HG02981 (cell line): ENCODE results near the gene KRT15.
A peak's percentile ranks its signal among the peaks of the same experiment; 100 is the strongest.

Experiments used
- ATAC-seq: cut with Tn5 transposase; IDR thresholded peaks from one replicate; pipeline ENCODE4 v1.9.1; 2021; ENCODE audit warnings: mild to moderate bottlenecking, moderate library complexity; ENCODE audit not compliant: unreplicated experiment

The KRT15 gene

DNA sequence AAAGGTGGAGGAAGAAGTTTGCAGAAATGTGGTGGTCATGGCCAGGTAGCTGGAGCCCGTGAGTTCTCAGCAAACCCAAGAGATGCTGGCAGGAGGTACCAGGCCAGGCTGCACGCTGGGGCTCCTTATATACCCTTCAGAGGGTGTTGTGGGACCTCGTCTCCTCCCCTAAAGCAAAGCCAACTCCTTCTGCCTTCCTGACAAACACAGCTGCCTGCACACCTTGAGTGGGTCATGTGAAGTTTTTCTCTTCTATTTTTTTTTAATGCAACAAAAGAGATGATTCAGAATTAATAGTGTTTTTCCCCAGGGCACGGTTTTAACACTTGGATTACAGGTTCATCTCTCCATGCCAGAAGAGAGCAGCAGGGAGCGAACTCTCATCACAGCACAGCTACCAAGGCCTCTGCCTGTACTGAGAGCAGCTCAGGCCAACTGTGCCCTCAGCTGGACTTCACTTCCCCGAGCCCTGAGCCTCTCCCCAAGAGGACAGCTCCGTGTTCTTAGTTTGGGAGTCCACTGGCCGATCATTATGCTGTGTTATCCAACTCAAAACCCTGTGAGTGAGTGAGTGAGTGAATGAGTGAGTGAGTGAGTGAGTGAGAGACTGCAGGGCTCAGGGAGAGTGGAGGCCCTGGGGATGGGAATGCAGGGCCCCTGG lies at the start of gene KRT15:
KRT15 (minus strand) TSS at position 102 of the 661 bp plus-strand sequence; CDS start at position 39, 63 bp downstream.
- ATAC-seq: no peak

DNA sequence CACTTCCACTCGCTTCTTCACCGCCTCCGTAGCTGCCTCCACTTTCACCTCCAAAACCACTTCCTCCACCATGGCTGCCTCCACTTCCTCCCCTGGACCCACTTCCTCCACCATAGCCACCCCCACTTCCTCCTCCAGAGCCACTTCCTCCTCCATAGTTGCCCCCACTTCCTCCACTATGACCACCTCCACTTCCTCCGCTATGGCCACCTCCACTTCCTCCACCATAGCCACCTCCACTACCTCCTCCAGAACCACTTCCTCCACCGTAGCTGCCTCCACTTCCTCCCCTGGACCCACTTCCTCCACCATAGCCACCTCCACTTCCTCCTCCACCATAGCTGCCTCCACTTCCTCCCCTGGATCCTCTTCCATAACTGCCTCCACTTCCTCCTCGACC lies 48.6 kb upstream of the KRT15 start:
- no peak for ATAC-seq

DNA sequence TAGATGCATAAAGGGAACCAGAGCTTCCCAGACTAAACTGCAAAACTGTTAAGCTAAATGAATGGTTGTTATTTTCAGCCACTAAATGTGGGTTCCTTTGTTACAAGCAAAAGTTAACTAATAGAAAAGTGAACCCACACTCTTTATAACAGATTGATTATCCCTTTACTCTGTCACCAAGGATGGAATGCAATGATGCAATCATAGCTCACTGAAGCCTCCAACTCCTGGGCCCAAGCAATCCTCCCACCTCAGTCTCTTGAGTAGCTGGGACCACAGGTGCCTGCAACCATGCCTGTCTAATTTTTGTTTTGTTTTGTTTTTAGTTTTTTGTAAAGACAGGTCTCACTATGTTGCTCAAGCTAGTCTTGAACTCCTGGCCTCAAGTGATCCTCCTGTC lies 46.6 kb upstream of the KRT15 start:
- no peak for ATAC-seq

DNA sequence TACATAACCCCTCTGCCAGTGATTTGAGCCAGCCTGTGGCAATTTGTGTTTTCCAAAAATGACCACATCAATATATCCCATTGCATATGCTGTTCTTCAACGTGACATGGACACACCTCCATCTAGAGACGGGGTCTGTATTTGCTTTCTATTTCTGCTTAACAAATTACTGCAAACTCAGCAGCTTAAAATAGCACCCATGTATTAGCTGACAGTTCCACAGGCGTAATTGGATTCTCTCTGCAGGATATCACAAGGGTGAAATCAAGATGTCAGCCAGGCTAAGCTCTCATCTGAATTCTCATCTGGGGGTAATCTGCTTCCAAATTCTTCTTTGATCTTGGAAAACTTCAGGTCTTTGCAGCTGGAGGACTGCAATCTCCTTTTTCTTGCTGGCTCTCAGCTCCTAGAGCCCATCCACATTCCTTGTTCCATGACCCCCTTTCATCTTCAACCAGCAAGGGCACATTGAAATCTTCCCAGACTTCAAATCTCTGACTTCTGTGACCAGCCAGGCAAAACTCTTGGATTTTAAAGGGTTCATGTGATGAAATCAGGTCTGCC lies 45.0 kb upstream of the KRT15 start:
- ATAC-seq: no peak

DNA sequence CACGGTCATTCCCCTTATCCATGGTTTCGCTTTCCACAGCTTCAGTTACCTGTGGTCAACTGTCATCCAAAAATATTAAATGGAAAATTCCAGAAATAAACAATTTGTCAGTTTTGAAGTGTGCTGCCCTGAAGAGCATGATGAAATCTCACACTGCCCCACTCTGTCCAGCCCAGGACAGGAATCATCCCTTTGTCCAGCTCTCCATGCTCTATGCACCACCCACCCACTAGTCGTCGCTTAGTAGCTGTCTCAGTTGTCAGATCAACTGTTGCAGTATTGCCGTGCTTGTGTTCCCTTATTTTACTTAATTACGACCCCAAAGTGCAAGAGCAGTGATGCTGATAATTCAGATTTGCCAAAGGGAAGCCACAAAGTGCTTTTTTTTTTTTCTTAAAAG lies 42.9 kb upstream of the KRT15 start:
- no peak for ATAC-seq

DNA sequence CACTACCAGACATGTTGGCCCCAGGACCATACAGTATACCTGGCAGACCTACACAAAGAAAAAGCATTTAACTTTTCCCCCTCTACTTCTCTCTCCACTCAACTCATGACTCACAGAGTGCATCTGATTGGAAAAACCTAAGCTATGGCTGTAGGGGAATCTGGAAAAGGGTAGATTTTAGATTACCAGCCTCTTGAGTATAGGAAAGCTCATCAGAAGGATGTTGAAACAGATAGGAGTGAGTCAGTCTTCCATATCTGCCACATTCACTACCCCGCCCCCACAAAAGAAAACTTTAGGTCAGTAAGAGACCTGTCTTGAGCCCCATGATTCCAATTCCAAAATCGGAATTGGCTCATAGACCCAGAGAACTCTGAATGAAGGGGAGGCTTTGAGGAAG lies 40.9 kb upstream of the KRT15 start:
- no peak for ATAC-seq

- no peak for ATAC-seq
Observed at GRCh38 chr17:41556931-41557330, 38.2 kb upstream of the KRT15 start.

GRCh38 chr17:41556306-41556705 lies 37.6 kb upstream of the KRT15 start:
- ATAC-seq: no peak

DNA sequence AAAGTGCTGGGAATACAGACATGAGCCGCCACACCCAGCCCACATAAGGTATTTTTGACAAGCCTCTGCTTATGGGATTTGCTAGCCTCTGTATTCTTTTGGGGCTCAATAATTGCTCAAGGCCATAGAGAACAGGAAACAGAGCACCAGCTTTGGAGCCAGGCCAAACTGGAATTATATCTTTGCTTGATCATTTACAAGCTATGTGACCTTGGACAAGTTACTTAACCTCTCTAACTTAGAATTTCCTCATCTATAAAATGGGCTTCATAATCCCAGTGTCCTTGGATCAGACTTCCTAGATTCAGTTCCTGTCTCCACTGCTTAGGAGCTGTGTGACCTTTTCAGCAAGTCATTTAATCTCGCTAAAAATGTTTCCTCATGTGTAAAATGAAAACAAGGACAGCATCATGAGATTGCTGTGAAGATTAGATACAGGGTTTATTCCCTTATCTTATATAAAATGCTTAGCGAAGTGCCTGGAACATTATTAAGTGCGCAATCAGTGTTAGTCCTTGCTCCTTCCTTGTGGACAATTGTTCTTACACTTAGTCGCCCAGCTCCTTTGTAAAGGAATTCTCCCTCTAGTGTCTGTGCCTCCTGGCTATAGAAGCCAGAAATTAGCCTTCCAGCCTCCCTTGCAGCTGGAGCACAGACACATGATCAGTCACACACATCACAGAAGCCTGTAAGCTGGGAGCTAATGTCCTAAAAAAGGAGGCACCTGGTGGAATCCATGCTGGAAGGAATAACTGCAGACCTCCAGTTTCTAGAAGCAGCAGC lies 36.6 kb upstream of the KRT15 start:
- ATAC-seq: no peak

DNA sequence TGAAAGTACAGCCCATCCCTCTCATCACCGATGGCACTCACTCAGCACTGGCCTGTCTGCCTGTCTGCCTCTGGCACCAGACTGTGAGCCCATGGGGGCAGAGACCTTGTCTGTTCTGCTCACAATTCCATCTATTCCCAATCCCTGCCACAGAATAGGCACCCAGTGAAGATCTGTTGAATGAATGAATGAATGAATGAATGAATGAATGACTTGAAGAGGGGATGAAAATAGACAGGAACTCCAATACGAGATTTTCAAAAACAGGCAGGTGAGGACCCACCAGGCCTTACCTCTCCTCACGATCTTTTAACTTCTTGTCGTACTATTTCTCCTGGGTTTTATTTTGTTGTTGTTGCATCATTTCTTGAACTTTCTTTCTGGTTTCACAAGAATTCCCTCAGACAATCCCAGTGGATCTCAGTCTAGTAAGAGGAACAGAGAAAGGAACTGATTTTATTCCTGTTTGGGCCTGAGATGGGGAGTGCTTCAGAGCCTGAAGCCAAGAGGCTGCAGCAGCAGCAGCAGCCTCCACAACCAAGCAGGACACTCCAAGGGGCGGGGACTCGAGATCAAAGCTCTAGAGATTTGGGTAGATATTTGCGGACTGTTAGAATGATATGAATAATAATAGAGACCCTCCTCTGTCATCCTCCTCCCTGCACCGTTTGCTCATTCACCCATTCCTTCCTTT lies 35.4 kb upstream of the KRT15 start:
- no peak for ATAC-seq

DNA sequence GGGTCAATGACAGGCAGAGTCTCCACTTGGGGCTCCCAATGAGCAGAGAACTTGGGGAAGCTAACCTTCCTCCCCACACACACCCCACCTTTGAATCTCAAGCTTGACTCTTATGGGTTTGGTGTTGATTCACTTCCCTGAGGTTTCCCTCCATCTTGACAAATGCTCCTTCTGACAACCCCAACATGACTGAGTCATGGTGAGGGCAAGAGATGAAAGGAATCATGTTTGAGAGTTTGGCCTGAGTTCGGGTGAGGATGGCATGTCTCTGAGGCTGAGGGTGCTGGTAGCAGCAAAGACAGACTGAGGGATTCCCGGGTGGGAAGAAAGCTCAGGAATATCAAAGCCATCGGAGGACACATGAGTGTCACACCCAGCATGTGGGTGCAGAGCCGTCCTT lies 34.5 kb upstream of the KRT15 start:
- ATAC-seq: no peak

DNA sequence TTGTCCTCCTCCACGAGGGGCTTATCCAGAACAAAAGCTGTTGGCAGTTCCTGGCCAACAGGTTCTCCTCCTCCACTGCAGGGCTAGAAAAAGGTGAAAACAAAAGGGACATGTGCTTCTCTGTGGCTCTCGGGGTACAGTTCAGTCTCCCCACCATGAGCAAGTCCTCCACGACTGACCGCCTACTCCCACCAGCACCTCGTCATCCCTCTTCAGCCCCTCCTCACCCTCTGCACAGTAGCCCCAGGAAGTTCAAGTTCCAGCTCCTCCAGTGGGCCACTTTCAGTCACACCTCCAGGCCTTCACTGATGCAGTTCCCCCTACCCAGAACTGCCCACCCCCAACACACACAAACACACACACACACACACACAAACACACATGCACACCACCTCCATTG lies 33.8 kb upstream of the KRT15 start:
- ATAC-seq: no peak

- ATAC-seq: no peak
Observed at GRCh38 chr17:41551365-41551764, 32.7 kb upstream of the KRT15 start.

- no peak for ATAC-seq
Observed at GRCh38 chr17:41549596-41550039, 30.9 kb upstream of the KRT15 start.

- peak; percentile 71 for ATAC-seq
Observed at GRCh38 chr17:41548844-41549595, 30.3 kb upstream of the KRT15 start.

GRCh38 chr17:41547921-41548843 lies 29.5 kb upstream of the KRT15 start:
- ATAC-seq: no peak

DNA sequence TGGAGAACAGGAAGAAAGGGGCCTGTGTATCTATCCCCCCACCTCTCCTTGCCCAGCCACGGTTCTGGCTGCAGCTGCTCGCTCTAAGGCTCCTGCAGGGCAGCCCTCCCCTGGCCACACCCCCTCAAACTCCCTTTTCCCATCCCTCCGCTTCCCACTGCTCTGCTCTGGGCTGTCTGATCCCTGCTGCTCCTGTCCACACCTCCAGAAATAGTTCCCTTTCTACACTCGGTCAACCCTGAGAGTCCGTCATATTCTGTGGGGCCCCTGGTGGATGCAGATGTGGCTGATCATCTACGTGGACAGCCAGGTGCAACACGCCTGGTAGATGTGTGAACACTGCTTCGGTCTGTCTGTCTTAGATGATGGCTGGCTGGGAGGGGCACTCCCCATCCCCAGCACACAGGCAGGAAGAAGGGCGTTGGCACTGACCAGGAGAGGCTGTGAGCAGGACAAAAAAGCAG lies 28.7 kb upstream of the KRT15 start:
- ATAC-seq: no peak

- no peak for ATAC-seq
Observed at GRCh38 chr17:41546819-41547218, 28.1 kb upstream of the KRT15 start.

DNA sequence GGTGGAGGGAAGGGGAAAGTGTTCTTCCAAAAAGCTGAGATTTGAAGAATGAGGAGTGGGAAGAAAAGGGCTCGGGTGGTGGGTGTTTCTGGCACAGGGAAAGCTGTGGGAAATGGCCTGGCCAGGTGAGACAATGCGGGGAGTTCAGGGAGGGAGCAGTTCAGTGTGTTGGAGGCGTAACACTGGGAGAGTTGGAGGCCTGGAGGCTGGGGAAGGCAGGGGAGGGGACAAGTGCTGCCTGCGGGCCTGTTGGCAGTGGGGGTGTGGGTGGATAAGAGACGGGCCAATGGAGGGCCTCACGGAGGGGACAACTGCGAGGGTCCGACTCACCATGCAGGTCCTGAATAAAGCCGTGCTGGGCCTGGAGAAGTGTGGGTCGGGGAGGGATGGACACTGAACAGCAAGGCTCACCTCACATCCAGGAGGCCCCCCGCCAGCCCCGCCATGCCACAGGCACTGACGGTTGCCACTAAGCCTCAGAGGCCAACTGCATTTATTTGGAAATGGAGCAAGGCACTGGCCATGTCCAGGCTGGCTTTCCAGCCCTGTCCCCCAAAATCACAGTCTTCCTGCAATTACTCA lies 27.2 kb upstream of the KRT15 start:
- no peak for ATAC-seq
